Skeletal muscle cell (primary cell): ENCODE measurements around the gene PAXIP1.
A peak's percentile ranks its signal among the peaks of the same experiment; 100 is the strongest.

Experiments used
- DNase-seq: peaks from one replicate; pipeline ENCODE4 v3.0.0-alpha.2; 2010; ENCODE audit warnings: low read depth
- H3K4me3 ChIP-seq: 2 replicates; pipeline ENCODE4 v1.5.1; 2011; ENCODE audit warnings: low read depth, mild to moderate bottlenecking, control low read depth, low read length, moderate library complexity

Gene PAXIP1

GRCh38 chr7:154915600-154915999, 87.3 kb downstream of the PAXIP1 start:
- DNase-seq, result no peak
- no peak overlapping the region for H3K4me3 ChIP-seq

- H3K4me3 ChIP-seq, result no peak overlapping the region
- DNase-seq, result no peak
These were observed 87.9 kb downstream of the PAXIP1 start for GRCh38 chr7:154914996-154915380.

- H3K4me3 ChIP-seq, result peak overlapping the region; percentile 18
- DNase-seq, result no peak
These were observed 88.5 kb downstream of the PAXIP1 start for GRCh38 chr7:154914308-154914995.

GRCh38 chr7:154913638-154914307, 89.2 kb downstream of the PAXIP1 start:
- peak overlapping the region; percentile 18 for H3K4me3 ChIP-seq
- DNase-seq, result peak; percentile 7

GRCh38 chr7:154912871-154913637, 89.9 kb downstream of the PAXIP1 start:
- DNase-seq, result no peak
- H3K4me3 ChIP-seq, result no peak overlapping the region

GRCh38 chr7:154911862-154912455, 91.0 kb downstream of the PAXIP1 start:
- no peak overlapping the region for H3K4me3 ChIP-seq
- no peak for DNase-seq

GRCh38 chr7:154911411-154911810, 91.5 kb downstream of the PAXIP1 start:
- H3K4me3 ChIP-seq, result no peak overlapping the region
- DNase-seq, result no peak

- DNase-seq, result no peak
- no peak overlapping the region for H3K4me3 ChIP-seq
These were observed 91.9 kb downstream of the PAXIP1 start for GRCh38 chr7:154910977-154911376.

- no peak for DNase-seq
- H3K4me3 ChIP-seq, result no peak overlapping the region
These were observed 92.8 kb downstream of the PAXIP1 start for GRCh38 chr7:154910125-154910524.

GRCh38 chr7:154909241-154910105, 93.5 kb downstream of the PAXIP1 start:
- DNase-seq, result no peak
- no peak overlapping the region for H3K4me3 ChIP-seq

- DNase-seq, result no peak
- H3K4me3 ChIP-seq, result no peak overlapping the region
These were observed 95.0 kb downstream of the PAXIP1 start for GRCh38 chr7:154907651-154908620.

GRCh38 chr7:154906736-154907355, 96.1 kb downstream of the PAXIP1 start:
- no peak overlapping the region for H3K4me3 ChIP-seq
- no peak for DNase-seq

GRCh38 chr7:154906201-154906600, 96.7 kb downstream of the PAXIP1 start:
- H3K4me3 ChIP-seq, result no peak overlapping the region
- DNase-seq, result no peak

- no peak overlapping the region for H3K4me3 ChIP-seq
- no peak for DNase-seq
These were observed 97.3 kb downstream of the PAXIP1 start for GRCh38 chr7:154905615-154906014.

- no peak overlapping the region for H3K4me3 ChIP-seq
- DNase-seq, result no peak
These were observed 97.8 kb downstream of the PAXIP1 start for GRCh38 chr7:154905146-154905545.

GRCh38 chr7:154903083-154903731, 99.7 kb downstream of the PAXIP1 start:
- no peak for DNase-seq
- H3K4me3 ChIP-seq, result no peak overlapping the region

- no peak overlapping the region for H3K4me3 ChIP-seq
- no peak for DNase-seq
These were observed 100.3 kb downstream of the PAXIP1 start for GRCh38 chr7:154902600-154903082.
